SU-DHL-6 (cell line): Measurements from ENCODE around the gene SLC7A5.

Experiments
- H2AFZ ChIP-seq: fragments of 200-600 bp; sonication (generic); 2 replicates; pipeline ENCODE4 v1.6.1; 2014; ENCODE audit warnings: low read depth, mild to moderate bottlenecking, moderate library complexity, mixed read lengths, antibody characterized with exemption, low read length; ENCODE audit not compliant: severe bottlenecking
- H3F3A ChIP-seq: fragments of 200-600 bp; shearing (Covaris generic); 2 replicates; pipeline ENCODE4 v1.6.0; 2016; ENCODE audit warnings: antibody characterized with exemption, mild to moderate bottlenecking; ENCODE audit not compliant: insufficient read depth
- H3K27ac ChIP-seq: fragments of 200-600 bp; sonication (generic); 2 replicates; pipeline ENCODE4 v1.5.1; 2016; ENCODE audit warnings: low read depth, mild to moderate bottlenecking, low read length, moderate library complexity, mixed read lengths
- H3K27me3 ChIP-seq: fragments of 200-600 bp; sonication (generic), shearing (Covaris generic); 2 replicates; pipeline ENCODE4 v1.6.0; 2014; ENCODE audit warnings: mild to moderate bottlenecking, low read length
- H3K36me3 ChIP-seq: fragments of 200-600 bp; sonication (generic); 2 replicates; pipeline ENCODE4 v1.6.1; 2014; ENCODE audit warnings: mild to moderate bottlenecking, low read length, mixed read lengths
- H3K4me2 ChIP-seq: fragments of 300-600, 200-600 bp; shearing (Covaris generic), sonication (generic); 2 replicates; pipeline ENCODE4 v1.6.0; 2014; ENCODE audit warnings: low read length, low read depth, mild to moderate bottlenecking; ENCODE audit not compliant: poor library complexity, severe bottlenecking
- H3K4me3 ChIP-seq: fragments of 200-600 bp; sonication (generic); 2 replicates; pipeline ENCODE4 v1.5.1; 2014; ENCODE audit warnings: antibody characterized with exemption, low read length, mild to moderate bottlenecking, mixed read lengths; ENCODE audit not compliant: insufficient read depth, poor library complexity, severe bottlenecking
- H3K79me2 ChIP-seq: fragments of 200-600 bp; sonication (generic); 2 replicates; pipeline ENCODE4 v1.6.1; 2014; ENCODE audit warnings: mild to moderate bottlenecking, low read length, moderate library complexity; ENCODE audit not compliant: insufficient read depth
- H3K9ac ChIP-seq: fragments of 200-600 bp; sonication (generic); 2 replicates; pipeline ENCODE4 v1.7.0; 2014; ENCODE audit warnings: mild to moderate bottlenecking, low read length
- H3K9me2 ChIP-seq: fragments of 200-600 bp; sonication (generic); replicated peaks from 2 replicates; pipeline ENCODE4 v1.6.1; 2014; ENCODE audit warnings: low read length; ENCODE audit not compliant: insufficient read depth
- H3K9me3 ChIP-seq: fragments of 200-600 bp; sonication (generic); 2 replicates; pipeline ENCODE4 v1.6.1; 2014; ENCODE audit warnings: low read length, mixed read lengths; ENCODE audit not compliant: insufficient read depth
- H4K20me1 ChIP-seq: fragments of 200-600 bp; sonication (generic); 2 replicates; pipeline ENCODE4 v1.6.1; 2014; ENCODE audit warnings: low read depth, mild to moderate bottlenecking, antibody characterized with exemption, low read length, moderate library complexity, mixed read lengths
- EZH2phosphoT487 ChIP-seq: fragments of 200-600 bp; sonication (generic), shearing (Covaris generic); conservative IDR thresholded peaks from 2 replicates; pipeline ENCODE4 v1.6.1; 2018; ENCODE audit warnings: mild to moderate bottlenecking, antibody characterized with exemption, low read length, moderate library complexity, mixed read lengths
- TF ChIP-seq, protein P1 (sequence below): fragments of 200-600 bp; sonication (generic); IDR thresholded peaks from one replicate; pipeline ENCODE4 v1.5.1; 2017; ENCODE audit warnings: antibody characterized with exemption, mild to moderate bottlenecking, low read length, moderate library complexity; ENCODE audit not compliant: insufficient read depth, poor library complexity, severe bottlenecking

The SLC7A5 gene

DNA sequence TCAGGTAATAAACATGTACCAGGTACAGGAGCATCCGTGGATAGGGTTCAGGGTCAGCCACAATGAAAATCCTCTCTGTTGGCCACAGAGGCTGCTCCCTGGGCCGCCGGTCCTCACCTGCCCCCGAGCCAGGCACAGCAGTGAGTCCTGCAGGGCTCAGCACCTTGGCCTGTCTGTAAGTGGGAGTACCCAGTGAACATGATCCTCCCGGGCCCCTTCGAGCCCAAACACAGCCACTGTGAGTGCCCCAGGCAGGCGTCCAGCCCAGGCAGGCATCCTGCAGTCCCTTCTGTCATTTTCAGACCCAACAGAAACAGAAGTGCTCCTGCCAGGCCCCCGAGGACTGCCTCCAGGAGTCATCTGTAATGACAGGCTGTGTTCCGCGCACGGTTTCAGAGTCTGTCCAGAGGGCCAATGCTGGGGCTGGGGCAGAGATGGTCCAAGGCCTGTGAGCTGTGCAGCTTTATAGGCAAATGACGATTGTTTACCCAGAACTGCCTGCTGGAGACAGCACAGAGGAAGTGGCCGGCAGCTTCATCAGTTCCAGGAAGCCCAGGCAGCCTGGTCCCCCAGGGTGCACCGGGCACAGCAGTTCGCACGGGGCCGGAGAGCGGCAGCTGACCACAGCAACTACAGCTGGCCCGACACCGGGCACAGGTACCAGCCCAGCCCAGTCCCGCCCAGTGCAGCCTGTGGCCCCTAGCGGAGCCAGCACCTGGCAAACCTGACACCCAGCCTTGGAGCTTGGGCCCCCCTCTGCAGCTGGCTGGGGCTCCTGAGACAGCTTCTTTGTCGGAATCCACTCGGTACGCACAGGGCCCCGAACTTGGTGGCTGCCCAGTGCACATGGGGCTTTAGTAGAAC lies 13.2 kb downstream of the SLC7A5 start:
- H4K20me1 ChIP-seq, result no peaks in the 10 kb centered on the region
- H2AFZ ChIP-seq, result no peak overlapping the region
- H3K27me3 ChIP-seq, result no peaks in the 10 kb centered on the region
- H3K9ac ChIP-seq, result peak overlapping the region; percentile 22; the same call in 1 of the 2 replicates
- H3K79me2 ChIP-seq, result peaks cover 95% of the 10 kb centered on the region
- H3K9me2 ChIP-seq, result no peaks in the 10 kb centered on the region
- no peaks in the 10 kb centered on the region for H3K9me3 ChIP-seq
- peak overlapping the region; percentile 45 for H3K4me2 ChIP-seq
- H3K27ac ChIP-seq, result peak overlapping the region; percentile 88
- no peak overlapping the region for H3K4me3 ChIP-seq
- peaks cover 28% of the 10 kb centered on the region for H3F3A ChIP-seq
- H3K36me3 ChIP-seq, result no peaks in the 10 kb centered on the region
- TF ChIP-seq, protein P1, sequence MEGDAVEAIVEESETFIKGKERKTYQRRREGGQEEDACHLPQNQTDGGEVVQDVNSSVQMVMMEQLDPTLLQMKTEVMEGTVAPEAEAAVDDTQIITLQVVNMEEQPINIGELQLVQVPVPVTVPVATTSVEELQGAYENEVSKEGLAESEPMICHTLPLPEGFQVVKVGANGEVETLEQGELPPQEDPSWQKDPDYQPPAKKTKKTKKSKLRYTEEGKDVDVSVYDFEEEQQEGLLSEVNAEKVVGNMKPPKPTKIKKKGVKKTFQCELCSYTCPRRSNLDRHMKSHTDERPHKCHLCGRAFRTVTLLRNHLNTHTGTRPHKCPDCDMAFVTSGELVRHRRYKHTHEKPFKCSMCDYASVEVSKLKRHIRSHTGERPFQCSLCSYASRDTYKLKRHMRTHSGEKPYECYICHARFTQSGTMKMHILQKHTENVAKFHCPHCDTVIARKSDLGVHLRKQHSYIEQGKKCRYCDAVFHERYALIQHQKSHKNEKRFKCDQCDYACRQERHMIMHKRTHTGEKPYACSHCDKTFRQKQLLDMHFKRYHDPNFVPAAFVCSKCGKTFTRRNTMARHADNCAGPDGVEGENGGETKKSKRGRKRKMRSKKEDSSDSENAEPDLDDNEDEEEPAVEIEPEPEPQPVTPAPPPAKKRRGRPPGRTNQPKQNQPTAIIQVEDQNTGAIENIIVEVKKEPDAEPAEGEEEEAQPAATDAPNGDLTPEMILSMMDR, result no peak
- no peak for TF ChIP-seq EZH2phosphoT487

GRCh38 chr16:87854907-87855683 lies 14.2 kb downstream of the SLC7A5 start:
- H3K9ac ChIP-seq, result peak overlapping the region; percentile 57
- no peak for TF ChIP-seq EZH2phosphoT487
- TF ChIP-seq, protein P1, result no peak
- peaks cover 25% of the 10 kb centered on the region for H3F3A ChIP-seq
- H3K36me3 ChIP-seq, result no peaks in the 10 kb centered on the region
- peaks cover 96% of the 10 kb centered on the region for H3K79me2 ChIP-seq
- no peaks in the 10 kb centered on the region for H3K9me2 ChIP-seq
- no peaks in the 10 kb centered on the region for H3K27me3 ChIP-seq
- peak overlapping the region; percentile 45 for H3K4me2 ChIP-seq
- peak overlapping the region; percentile 88 for H3K27ac ChIP-seq
- H3K4me3 ChIP-seq, result no peak overlapping the region
- no peaks in the 10 kb centered on the region for H3K9me3 ChIP-seq
- no peak overlapping the region for H2AFZ ChIP-seq
- no peaks in the 10 kb centered on the region for H4K20me1 ChIP-seq

- peaks cover 96% of the 10 kb centered on the region for H3K79me2 ChIP-seq
- H3K9ac ChIP-seq, result peak overlapping the region; percentile 57
- H3K4me2 ChIP-seq, result peak overlapping the region; percentile 45
- H3K9me2 ChIP-seq, result no peaks in the 10 kb centered on the region
- peaks cover 3% of the 10 kb centered on the region; the same call in 1 of the 2 replicates for H3K36me3 ChIP-seq
- TF ChIP-seq, protein P1, result no peak
- no peak for TF ChIP-seq EZH2phosphoT487
- H3F3A ChIP-seq, result peaks cover 25% of the 10 kb centered on the region
- no peaks in the 10 kb centered on the region for H3K27me3 ChIP-seq
- no peak overlapping the region for H2AFZ ChIP-seq
- H3K9me3 ChIP-seq, result no peaks in the 10 kb centered on the region
- peak overlapping the region; percentile 88 for H3K27ac ChIP-seq
- H3K4me3 ChIP-seq, result no peak overlapping the region
- H4K20me1 ChIP-seq, result peaks cover 3% of the 10 kb centered on the region; the same call in 1 of the 2 replicates
These were observed 15.0 kb downstream of the SLC7A5 start for GRCh38 chr16:87854053-87854906.
